ENCODE measurements around the gene LRP5.
"Not testable (repeated sequence)": the region's sequence is repeated elsewhere in the genome, so short reads cannot be mapped to it uniquely, and the experiment has no call there.

The LRP5 gene

DNA sequence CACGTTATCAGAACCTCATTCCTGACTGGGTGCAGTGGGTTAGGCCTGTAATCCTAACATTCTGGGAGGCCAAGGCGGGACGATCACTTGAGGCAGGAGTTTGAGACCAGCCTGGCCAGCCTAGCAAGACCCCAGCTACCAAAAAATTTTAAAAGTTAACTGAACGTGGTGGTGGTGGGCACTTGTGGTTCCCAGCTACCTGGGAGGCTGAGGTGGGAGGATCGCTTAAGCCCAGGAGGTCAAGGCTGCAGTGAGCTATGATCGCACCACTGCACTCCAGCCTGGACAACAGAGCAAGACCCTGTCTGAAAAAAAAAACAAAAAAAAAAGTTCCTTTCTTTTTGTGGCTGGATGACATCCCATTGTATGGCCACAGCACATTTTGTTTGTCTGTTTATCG lies 80.4 kb downstream of the LRP5 start:
- no peak for DNase-seq (ENCODE audit: low read depth in 3 of 3)

DNA sequence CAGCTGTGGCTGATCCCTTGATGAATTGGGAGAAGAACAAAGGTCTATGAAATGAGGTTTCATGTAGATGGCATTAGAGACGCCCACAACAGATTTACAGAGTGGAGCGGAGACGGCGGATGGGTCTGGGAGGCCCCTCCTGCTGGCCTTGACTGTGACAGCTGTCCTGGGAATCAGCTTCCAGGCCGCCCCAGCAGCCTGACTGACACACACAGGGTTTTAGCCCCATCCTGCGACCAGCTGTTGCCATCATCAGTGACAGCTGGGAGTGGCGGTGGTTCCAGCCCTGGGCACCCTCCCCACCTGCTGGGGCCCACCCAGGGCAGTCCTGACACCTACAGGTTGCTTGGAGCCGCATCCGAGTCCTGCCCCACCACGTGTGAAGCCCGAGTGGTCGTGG lies 84.1 kb downstream of the LRP5 start:
- no peak for DNase-seq (ENCODE audit: low read depth in 3 of 3)

DNA sequence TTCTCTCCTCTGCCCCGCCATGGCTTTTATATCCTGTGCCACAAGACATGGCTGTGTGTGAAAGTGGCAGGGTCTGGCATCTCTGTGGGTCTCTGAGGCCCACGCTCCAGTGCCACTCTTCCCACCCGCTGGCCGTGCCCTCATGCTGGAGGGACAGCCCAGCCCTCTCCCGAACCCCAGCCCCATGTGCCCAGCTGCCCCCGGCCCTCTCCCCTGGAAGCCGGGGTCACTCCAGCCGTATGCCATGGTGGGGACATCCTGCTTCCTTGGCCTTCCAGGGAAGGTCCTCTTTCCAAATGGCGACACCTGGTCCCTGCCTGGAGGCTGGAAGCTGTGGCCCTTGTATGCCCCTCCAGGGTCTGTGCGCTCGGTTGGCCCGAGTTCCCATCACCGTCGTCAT lies 84.9 kb downstream of the LRP5 start:
- DNase-seq (ENCODE audit: low read depth in 3 of 3) = no peak

DNA sequence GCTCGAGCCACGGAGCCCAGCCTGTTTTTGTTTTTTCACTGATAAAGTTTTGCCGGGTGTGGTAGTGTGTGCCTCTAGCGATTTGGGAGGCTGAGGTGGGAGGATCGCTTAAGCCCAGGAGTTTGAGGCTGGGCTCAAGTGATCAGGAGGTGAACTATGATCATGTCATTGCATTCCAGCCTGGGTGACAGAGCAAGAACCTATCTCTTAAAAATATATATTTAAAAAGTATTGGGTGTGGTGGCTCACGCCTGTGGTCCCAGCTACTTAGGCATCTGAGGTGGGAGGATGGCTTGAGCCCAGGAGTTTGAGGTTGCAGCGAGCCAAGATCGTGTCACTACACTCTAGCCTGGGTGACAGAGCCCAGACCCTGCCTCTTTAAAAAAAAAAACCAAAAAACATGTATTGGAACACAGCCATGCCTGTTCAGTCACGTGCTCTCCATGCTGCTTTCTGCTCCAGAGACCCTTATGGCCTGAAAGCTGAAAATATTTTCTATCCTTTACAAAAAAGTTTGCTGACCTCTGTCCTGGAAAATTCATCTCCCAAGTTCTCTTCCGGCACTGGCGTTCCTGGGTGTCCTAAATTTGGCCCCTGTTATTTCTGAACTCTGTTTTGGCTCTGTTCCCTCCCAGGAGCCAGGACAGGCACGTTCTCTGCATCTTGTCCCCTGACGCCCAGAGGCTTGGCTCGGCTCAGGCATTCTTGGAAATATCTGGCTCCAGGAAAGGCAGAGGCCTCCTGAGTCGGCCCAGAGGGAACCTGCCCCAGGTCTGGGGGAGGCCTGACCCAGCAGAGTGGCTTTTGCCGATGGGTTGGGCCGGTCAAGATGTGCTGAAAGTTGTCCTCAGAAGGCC lies 86.8 kb downstream of the LRP5 start:
- DNase-seq (ENCODE audit: low read depth in 3 of 3) = no peak

DNA sequence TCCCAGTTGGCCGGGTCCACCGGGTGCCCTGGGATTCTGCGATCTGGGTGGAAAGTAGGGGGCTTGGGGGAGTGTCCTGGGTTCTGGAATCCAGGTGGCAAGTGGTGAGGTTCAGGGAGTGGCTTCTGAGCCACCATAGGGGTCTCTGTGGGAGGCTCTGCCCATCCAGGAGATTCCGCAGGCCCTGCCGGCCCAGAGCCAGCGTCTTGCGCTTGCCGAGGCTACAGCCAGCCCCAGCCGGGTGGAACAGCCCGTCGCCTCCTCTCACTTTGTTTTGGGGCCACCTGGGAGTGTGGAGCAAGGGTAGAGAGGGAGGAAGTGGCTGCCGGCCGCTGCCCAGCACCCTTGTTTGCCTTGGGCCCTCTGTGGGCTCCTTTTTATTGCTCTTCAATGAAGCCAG lies 87.5 kb downstream of the LRP5 start:
- DNase-seq (ENCODE audit: low read depth in 3 of 3) = no peak

DNA sequence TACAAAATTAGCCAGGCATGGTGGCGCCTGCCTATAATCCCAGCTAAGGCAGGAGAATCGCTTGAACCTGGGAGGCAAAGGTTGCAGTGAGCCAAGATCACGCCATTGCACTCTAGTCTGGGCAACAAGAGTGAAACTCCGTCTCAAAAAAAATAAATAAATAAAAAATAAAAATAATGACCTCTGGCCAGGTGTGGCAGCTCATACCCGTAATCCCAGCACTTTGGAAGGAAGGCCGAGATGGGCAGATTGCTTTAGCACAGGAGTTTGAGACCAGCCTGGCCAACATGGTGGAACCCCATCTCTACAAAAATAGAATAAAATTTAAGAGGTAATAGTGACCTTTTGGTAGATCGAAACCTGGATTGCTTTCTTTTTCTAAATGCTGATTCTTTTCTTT lies 88.2 kb downstream of the LRP5 start:
- not testable (repeated sequence) for DNase-seq (ENCODE audit: low read depth in 3 of 3)

DNA sequence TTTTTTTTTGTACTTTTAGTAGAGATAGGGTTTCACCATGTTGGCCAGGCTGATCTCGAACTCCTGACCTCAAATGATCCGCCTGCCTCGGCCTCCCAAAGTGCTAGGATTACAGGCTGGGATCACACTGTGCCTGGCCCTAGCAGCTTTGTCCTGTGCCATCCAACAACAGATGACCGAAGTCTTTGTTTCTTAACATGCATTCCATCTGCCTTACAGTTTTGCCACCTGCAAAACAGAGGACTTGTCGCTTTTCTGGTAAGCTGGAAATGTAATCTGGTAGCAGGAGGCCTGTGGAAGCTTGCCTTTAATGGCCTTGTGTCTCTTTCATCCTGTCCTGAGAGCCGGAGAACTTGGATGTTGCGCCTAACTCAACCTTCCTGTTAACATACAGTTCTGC lies 89.5 kb downstream of the LRP5 start:
- no peak for DNase-seq (ENCODE audit: low read depth in 3 of 3)

DNA sequence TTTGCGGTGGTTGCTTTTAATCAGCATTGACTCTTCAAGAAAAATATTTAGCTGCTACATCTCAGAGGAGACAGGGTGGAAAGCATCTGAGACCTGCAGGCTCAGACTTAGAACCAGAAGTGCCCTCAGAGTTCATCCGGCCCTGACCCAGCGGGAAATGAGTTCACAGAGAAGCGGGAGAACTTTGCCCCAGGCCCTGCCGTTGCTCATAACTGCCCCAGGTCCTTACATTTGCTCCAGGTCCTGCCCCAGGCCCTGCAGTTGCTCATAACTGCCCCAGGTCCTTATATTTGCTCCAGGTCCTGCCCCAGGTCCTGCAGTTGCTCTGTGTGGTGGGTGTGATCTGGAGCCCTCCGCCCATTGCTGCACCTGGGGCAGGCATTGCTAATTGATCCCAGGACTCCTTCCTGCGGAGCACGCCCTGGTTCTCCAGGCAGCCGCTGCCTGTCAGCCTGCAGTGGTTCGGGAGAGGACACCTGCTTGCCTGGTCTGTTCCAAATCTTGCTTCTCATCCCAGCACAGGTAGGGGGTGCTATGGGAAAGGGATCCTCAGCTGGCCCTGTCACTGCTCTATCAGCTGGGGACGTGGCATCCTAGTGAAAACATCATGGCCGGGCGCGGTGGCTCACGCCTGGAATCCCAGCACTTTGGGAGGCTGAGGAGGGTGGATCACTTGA lies 90.1 kb downstream of the LRP5 start:
- DNase-seq (ENCODE audit: low read depth in 3 of 3) = no peak

DNA sequence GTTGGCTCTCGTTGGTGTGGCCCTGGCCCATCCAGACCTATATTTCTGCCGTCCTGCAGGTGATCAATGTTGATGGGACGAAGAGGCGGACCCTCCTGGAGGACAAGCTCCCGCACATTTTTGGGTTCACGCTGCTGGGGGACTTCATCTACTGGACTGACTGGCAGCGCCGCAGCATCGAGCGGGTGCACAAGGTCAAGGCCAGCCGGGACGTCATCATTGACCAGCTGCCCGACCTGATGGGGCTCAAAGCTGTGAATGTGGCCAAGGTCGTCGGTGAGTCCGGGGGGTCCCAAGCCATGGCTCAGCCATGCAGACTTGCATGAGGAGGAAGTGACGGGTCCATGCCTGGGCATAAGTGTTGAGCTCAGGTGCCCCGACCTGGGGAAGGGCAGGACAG lies 91.0 kb downstream of the LRP5 start:
- DNase-seq (ENCODE audit: low read depth in 3 of 3) = no peak

DNA sequence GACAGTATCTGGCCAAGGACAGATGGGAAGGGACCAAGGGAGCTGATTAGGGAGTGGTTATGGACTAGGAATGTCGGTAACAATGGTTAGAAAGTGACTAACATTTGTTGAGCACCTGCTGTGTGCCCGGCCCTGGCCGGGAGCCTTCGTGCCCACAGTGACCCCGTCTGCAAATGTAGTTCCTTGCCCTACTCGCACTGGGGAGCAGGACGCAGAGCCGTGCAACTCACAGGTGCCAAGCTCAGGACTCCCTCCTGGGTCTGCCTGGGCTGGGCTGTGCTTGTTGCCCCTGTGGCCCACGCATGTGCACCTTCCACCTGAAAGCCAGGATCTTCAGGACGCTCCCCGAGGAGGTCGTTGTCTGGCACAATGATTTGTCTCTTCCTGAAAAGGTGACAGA lies 91.4 kb downstream of the LRP5 start:
- no peak for DNase-seq (ENCODE audit: low read depth in 3 of 3)

DNA sequence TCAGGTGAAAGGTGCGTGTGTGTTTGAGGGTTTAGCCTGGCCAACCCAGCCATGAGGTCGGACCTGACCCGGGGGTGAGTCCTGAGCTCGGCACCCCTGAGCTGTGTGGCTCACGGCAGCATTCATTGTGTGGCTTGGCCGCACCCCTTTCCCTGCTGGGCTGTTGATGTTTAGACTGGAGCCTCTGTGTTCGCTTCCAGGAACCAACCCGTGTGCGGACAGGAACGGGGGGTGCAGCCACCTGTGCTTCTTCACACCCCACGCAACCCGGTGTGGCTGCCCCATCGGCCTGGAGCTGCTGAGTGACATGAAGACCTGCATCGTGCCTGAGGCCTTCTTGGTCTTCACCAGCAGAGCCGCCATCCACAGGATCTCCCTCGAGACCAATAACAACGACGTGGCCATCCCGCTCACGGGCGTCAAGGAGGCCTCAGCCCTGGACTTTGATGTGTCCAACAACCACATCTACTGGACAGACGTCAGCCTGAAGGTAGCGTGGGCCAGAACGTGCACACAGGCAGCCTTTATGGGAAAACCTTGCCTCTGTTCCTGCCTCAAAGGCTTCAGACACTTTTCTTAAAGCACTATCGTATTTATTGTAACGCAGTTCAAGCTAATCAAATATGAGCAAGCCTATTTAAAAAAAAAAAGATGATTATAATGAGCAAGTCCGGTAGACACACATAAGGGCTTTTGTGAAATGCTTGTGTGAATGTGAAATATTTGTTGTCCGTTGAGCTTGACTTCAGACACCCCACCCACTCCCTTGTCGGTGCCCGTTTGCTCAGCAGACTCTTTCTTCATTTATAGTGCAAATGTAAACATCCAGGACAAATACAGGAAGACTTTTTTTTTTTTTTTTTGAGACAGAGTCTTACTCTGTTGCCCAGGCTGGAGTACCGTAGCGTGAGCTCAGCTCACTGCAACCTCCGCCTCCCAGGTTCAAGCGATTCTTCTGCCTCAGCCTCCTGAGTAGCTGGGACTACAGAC lies 94.2 kb downstream of the LRP5 start:
- DNase-seq (ENCODE audit: low read depth in 3 of 3) = no peak

DNA sequence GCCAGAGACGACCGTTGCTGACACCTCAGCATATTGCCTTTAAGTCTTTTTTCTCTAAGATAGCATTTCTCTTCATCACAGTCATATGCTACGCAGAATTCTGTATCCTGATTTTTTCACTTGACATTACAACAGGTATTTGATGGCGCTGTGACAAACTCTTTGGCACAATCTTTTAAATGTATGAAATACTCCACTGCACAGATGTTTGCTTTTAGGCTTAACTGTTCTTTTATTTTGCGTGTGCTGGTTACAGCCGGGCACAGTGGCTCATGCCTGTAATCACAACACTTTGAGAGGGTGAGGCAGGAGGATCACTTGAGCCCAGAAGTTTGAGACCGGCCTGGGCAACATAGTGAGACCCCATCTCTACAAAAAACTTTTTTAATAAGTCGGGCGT lies 96.1 kb downstream of the LRP5 start:
- DNase-seq (ENCODE audit: low read depth in 3 of 3) = no peak

DNA sequence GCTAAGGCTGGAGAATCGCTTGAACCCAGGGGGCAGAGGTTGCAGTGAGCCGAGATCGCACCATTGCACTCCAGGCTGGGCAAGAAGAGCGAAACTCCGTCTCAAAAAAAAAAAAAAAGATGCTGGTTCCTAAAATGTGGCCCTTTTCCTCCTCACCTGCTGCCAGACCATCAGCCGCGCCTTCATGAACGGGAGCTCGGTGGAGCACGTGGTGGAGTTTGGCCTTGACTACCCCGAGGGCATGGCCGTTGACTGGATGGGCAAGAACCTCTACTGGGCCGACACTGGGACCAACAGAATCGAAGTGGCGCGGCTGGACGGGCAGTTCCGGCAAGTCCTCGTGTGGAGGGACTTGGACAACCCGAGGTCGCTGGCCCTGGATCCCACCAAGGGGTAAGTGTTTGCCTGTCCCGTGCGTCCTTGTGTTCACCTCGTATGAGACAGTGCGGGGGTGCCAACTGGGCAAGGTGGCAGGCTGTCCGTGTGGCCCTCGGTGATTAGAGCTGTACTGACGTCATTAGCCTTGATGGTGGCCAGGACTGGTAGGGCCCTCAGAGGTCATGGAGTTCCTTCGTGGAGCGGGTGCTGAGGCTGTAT lies 97.5 kb downstream of the LRP5 start:
- DNase-seq (ENCODE audit: low read depth in 3 of 3) = no peak

DNA sequence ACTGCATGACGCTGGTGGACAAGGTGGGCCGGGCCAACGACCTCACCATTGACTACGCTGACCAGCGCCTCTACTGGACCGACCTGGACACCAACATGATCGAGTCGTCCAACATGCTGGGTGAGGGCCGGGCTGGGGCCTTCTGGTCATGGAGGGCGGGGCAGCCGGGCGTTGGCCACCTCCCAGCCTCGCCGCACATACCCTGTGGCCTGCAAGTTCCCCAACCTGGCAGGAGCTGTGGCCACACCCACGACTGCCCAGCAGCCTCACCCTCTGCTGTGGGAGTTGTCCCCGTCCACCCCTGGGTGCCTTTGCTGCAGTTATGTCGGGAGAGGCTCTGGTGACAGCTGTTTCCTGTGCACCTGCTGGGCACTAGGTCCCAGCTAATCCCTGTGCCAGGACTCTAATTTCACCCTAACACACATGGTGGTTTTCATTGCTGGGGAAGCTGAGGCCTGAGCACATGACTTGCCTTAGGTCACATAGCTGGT lies 99.2 kb downstream of the LRP5 start:
- DNase-seq (ENCODE audit: low read depth in 3 of 3) = no peak

DNA sequence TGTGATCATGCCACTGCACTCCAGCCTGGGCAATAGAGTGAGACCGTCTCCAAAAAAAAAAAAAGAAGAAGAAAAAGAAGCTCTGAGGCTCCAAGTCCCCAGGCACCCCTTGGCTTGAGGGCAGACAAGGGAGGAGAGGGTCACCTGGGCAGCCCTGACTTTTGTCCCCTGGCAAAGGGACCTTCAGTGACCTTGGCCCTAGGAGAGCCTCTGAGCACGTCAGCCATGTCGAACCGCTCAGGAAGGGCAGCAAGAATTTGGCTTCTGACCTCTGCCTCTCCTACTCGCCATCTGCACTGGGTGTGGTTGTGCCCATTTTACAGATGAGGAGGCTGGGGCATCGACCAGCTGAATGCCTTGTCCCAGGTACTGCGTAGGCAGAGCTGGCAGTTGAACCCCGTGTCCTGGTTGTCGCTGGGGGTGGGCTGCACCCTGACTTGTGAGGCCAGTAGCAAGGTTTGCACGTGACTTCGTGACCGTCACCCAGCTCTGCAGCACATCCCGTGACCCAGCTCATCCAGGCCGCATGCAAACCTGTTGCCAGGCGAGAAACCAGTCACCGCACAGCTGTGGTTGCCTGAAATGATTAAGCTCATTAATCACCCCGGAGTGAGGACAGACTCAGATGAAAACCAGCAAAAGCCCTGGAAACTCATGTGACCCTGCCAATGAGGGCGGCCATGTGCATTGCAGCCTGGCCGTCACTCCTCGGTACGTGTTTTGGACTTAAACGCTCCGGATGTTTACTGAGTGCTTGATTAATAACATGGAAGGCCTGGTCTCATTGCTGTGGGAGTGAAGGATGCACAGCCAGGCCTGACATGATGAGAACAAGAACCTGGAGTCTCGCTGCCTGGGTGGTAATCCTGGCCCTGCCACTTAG lies 100.4 kb downstream of the LRP5 start:
- DNase-seq (ENCODE audit: low read depth in 3 of 3) = peak in 2 of 3 experiments; percentile 2 to 22

DNA sequence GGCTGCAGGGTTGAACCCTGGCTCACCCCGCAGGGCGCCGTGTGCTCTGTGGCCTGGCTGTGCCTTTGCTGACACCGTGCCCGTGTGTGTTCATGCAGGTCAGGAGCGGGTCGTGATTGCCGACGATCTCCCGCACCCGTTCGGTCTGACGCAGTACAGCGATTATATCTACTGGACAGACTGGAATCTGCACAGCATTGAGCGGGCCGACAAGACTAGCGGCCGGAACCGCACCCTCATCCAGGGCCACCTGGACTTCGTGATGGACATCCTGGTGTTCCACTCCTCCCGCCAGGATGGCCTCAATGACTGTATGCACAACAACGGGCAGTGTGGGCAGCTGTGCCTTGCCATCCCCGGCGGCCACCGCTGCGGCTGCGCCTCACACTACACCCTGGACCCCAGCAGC lies 101.2 kb downstream of the LRP5 start:
- DNase-seq (ENCODE audit: low read depth in 3 of 3) = no peak

DNA sequence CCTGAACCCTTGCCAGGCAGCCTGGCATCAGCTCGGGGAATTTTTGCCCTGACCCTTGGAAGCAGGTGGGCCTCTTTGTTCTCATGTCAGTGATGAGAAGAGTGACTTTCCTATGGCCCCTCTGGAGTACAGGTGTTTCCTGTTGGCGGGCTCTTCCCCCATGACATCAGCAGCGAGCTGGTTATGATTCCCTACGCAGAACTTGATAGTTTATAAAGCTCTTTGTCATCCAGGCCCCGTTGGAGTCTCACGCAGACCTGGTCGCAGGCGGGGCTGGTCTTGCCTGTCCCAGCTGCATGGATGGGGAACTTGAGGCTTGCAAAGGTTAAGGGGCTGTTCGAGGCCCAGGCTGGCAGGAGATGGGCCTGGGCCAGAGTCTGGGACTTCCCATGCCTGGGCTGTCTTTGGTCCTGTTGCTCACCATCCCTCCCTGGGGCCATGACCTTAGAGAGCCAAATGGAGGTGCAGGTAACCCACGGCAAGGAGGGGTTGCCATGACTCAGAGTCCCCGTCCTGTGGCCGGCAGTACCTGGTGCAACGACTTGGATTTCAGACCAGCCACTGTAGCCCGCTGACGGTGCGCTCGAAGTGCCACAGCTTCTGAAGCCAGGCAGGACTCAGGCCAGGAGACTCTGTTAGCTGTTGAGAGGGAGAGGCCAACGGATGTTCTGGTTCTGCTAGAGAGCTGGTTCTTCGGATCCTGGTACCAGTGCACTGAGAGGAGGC lies 102.3 kb downstream of the LRP5 start:
- DNase-seq (ENCODE audit: low read depth in 3 of 3) = no peak

DNA sequence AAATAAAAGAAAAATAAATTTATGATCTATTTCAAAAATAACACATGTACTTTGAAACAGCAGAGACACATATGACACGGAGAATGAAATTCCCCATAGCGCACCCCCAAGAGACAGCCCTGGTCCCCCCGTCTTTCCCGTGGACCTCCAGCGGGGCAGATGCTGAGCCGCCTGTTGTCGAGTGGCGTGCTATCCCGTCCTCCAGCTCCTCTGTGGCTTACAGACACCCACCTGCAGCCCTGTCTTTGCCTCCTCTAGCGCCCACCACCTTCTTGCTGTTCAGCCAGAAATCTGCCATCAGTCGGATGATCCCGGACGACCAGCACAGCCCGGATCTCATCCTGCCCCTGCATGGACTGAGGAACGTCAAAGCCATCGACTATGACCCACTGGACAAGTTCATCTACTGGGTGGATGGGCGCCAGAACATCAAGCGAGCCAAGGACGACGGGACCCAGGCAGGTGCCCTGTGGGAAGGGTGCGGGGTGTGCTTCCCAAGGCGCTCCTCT lies 103.7 kb downstream of the LRP5 start:
- DNase-seq (ENCODE audit: low read depth in 3 of 3) = no peak

DNA sequence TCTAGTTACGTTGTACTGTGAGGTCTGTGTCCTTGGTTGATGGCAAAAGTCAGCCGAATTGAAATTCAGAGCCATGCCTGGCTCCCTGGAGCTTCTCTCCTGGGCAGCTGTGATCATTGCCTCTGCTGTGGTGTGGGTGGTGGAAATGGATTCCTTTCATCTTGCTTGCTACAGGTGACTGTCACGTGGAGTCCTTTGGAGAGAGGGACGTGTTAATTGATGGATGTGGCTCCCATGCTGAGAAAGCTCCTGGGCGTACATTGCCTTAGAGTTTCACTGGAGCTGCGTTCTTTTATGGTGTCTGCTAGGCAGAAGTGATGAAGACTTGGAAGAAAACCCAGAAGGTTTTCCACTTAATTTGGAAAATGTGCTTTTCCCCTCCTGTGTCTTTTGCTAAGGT lies 106.3 kb downstream of the LRP5 start:
- no peak for DNase-seq (ENCODE audit: low read depth in 3 of 3)

DNA sequence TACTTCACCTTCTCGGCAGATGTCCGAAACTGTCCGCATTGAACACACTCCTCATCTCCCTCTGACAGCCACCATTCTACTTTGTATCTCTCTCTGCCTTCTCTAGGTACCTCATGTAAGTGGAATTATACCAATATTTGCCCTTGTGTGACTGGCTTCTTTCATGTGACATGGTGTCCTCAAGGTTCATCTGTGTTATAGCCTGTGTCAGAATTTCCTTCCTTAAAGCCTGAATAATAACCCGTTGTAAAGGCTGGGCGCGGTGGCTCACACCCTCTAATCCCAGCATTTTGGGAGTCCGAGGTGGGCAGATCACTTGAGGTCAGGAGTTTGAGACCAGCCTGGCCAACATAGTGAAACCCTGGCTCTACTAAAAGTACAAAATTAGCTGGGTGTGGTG lies 107.8 kb downstream of the LRP5 start:
- DNase-seq (ENCODE audit: low read depth in 3 of 3) = no peak

Data from stimulated activated CD4-positive, alpha-beta T cell treated with anti-CD3 and anti-CD28 coated beads, TNF-alpha, amount 100 ng/mL, for 24 hours (primary cell).